GM19023 (cell line): ENCODE data around the gene SLC39A6.
"Not testable (repeated sequence)": the region's sequence is repeated elsewhere in the genome, so short reads cannot be mapped to it uniquely, and the experiment has no call there.

Experiments
- ATAC-seq: cut with Tn5 transposase; IDR thresholded peaks from one replicate; pipeline ENCODE4 v1.9.1; 2021; ENCODE audit warnings: mild to moderate bottlenecking, moderate library complexity; ENCODE audit not compliant: unreplicated experiment

SLC39A6 gene

GRCh38 chr18:36129300-36130038 lies at the start of gene SLC39A6, which contains the start of gene ELP2:
SLC39A6 (minus strand) TSS chr18:36129340; CDS start chr18:36127007, 2,333 bp downstream.
ELP2 (plus strand) TSS chr18:36129899; CDS start chr18:36129934, 35 bp downstream.
- ATAC-seq, result peak; percentile 95

- no peak for ATAC-seq
Measured at GRCh38 chr18:36177913-36178312, 48.8 kb upstream of the SLC39A6 start.

DNA sequence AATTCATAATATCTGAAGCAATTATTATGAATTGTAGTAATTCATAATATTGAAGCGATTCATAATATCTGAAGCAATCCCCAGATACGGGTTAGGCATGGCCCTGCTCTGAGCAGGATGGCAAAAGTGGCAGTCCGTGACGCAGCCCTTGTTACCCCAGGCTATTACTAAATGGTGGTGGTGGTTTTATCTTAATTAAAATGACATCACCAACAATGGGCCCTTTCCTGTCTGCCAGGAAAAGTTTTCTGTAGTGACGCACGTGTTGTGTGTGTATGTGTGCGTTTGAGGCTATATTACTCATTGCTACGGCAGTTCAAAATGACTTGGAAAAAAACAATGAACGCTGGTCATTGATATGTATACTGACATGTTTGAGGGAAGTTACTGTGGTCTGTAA lies 47.6 kb upstream of the SLC39A6 start:
- ATAC-seq, result no peak

DNA sequence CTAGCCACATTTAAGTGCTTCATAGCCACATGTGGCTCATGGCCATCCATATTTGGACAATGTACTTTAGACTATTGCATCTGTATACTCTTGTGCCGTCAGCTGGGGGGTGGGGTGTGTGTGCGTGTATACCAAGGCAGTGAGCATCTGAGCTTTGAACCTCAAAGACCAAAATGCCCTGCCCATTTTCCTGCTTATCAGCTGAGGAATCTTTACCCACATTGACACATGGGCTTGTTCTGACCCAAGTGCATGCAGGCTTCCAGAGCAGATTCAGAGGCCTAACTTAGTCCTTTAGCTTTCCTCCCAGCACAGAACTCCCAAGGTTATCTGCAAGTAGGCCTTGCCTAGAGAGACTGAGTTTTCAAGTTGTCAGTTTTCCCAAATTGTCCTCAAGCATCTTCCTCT lies 47.0 kb upstream of the SLC39A6 start:
- no peak for ATAC-seq

GRCh38 chr18:36175481-36175880 lies 46.3 kb upstream of the SLC39A6 start:
- ATAC-seq, result no peak

- ATAC-seq, result no peak
Measured at GRCh38 chr18:36169938-36170337, 40.8 kb upstream of the SLC39A6 start.

DNA sequence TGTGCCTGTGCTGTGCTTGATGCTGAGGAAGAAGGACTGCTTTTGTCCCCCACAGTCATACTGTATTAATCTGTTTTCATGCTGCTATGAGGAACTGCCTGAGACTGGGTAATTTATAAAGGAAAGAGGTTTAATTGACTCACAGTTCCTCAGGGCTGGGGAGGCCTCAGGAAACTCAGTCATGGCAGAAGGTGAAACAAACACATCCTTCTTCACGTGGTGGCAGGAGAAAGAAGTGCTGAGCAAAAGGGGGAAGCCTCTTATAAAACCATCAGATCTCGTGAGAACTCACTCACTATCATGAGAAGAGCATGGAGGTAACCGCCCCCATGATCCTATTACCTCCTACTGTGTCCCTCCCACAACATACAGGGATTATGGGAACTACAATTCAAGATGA lies 39.2 kb upstream of the SLC39A6 start:
- not testable (repeated sequence) for ATAC-seq

- ATAC-seq, result no peak
Measured at GRCh38 chr18:36167692-36168218, 38.6 kb upstream of the SLC39A6 start.

DNA sequence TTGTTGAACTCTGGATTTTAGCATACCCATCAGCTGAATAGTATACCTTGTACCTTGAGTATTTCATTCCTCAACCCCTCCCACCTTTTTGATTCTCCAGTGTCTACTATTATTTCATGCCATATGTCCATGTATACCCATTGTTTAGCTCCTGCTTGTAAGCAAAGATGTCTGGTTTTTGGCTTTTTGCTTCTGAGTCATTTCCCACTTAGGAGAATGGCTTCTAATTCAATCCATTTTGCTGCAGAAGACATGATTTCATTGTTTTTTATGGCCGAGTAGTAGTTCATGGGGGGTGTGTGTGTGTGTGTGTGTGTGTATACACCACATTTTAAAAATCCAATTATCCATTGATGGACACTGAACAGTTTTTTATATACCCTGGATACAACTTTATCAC lies 33.8 kb upstream of the SLC39A6 start:
- no peak for ATAC-seq

DNA sequence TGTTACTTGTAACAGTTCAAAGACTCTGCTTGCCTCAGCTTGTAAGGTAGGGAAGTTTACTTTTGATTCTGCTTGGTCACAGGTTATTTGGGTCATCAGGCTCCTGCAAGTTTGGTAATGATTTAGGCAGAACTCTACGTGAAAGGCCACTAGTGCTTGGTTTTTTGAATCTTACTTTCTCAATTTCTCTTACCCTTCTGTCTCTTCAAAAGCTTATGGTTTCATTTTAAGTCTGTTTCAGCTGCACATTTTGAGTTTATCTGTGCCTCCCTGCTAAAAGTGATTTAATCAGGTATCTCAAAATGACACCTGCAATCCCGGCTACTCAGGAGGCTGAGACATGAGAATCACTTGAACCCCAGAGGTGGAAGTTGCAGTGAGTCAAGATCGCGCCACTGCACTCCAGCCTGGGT lies 31.8 kb upstream of the SLC39A6 start:
- no peak for ATAC-seq

DNA sequence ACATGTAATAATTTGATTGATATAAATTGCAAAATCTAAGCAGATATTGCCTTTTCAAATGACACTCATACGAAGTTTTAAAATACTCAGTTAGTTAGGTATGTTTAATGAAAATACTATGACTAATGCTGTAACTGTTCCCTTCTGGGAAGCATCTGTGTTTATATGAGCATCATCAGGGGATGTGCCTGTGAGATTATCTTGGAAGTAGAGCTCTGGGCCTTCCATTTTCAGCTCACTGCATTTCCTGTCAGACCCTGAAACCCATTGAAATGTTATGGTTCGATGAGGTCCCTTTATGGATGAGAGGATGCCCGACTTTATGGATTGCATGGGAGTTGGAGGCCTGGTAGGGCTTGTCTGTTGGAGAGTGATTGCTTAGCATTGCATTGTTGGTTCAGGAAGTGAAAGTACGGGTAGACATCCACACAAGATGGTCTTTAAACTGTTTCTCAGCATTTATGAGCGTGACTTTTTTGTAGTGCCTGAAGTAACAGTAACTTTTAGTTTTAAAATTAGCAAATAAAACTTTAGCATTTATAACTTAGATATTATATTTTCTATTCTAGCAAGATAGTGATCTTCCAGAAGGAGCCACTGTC lies 29.2 kb upstream of the SLC39A6 start:
- ATAC-seq, result no peak

- ATAC-seq, result no peak
Measured at GRCh38 chr18:36157441-36157840, 28.3 kb upstream of the SLC39A6 start.

GRCh38 chr18:36155851-36156757 lies 27.0 kb upstream of the SLC39A6 start:
- ATAC-seq, result no peak

DNA sequence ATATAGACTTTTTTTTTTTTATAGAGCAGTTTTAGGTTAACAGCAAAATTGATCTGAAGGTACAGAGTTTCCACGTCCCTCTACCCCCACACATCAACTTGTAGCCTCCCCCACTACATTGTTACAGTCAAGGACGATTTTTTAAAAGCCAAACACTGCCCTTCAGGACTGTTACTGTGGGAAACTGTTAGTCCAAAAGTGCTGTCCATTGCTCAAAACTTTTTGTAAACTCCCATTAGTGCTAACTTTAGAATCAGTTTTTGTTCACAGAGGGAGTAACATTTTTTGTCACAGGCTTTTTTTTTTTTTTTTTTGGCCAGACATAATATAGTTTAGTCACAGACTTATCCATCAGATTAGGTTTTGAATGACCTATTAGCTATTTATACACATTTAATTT lies 24.6 kb upstream of the SLC39A6 start:
- ATAC-seq, result no peak

DNA sequence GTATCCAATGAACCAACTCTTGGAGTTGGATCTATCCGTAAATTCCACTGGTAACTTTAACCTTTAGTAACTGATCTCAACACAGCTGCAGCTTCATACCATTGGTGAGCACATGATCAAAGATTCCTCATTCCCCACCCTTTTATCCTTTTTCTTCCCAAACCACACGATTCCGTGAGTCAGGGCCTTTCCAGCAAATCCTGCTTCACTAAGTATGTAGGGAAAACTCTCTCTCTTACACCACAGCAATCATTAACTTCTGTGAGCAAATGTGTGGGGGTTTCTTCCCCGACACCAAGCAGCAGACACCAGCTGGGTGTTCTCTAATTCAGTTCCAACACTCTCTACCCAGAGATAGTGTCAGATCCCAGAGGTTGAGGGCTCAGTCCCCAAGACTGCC lies 24.1 kb upstream of the SLC39A6 start:
- ATAC-seq, result no peak

- no peak for ATAC-seq
Measured at GRCh38 chr18:36152781-36153180, 23.6 kb upstream of the SLC39A6 start.

- peak; percentile 92 for ATAC-seq
Measured at GRCh38 chr18:36149514-36150289, 20.6 kb upstream of the SLC39A6 start.

DNA sequence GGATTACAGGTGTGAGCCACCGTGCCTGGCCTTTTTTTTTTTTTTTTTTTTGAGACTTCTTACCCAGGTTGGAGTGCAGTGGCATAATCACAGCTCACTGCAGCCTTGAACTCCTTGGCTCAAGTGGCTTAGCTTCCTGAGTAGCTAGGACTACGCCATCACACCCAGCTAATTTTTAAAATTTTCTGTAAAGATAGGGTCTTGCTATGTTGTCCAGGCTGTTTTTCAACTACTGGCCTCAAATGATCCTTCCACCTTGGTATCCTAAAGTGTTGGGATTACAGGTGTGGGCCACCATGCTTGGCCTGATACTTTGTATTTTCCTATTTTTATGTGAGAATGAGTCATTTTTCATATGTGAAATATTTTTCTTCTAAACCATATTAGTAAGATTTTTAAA lies 14.3 kb upstream of the SLC39A6 start:
- no peak for ATAC-seq

DNA sequence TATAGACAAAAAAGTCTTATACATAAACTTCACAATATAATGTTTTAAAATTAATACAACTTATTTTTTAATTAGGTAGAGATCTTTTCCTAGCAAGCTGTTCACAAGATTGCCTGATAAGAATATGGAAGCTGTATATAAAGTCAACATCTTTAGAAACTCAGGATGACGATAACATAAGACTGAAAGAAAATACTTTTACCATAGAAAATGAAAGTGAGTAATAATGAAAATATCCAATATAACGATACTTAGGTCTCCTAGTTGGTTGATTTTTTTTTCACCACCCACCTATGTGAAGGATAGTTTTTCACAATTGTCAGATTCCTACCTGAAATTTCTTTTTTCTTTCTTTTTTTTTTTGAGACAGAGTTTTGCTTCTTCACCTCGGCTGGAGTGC lies 13.6 kb upstream of the SLC39A6 start:
- ATAC-seq, result no peak

DNA sequence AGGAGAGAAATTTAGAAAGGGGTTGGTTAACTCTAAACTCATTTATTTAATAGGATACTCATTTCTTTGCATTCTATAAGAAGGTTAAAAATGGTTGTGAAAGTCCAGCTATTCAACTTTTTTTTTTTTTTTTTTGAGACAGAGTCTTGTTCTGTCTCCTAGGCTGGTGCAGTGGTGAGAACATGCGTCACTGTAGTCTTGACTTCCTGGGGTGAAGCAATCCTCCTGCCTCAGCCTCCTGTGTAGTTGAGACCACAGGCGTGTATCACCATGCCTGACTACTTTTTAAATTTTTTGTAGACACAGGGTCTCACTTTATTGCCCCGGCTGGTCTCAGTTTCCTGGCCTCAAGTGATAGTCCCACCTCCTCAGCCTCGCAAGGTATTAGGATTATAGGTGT lies 12.4 kb upstream of the SLC39A6 start:
- ATAC-seq, result no peak

DNA sequence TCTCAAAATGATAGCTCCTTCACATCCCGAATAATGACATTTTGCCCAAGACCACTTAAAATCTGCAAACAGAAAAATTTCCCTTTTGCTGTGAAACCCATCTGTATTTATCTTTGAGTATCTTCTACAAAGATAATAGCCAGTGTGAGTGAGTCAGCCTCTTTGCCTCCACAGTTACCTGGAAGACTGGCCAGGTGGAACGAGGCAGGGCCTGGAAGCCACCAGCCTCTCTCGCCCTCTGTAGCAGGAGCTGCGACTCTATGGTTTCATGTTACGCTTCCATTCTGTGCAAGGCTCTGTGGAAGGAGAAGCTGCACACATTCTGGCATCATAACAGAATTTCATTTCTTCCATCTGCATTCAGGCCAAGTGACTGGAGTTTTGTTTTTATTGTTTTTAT lies 10.1 kb upstream of the SLC39A6 start:
- ATAC-seq, result no peak
